ENCODE data around the gene DOCK8. TPM values are rescaled to one million over a fixed set of nuclear protein-coding genes. Genes with fewer than 3 reads are reported as not detected.

Gene DOCK8
- total RNA-seq, 4 donors from 2014 or later, result 22.7 to 49.0 (median 36.7) TPM

GRCh38 chr9:351916-352315, 137.3 kb downstream of the DOCK8 start:
- no peak for TF ChIP-seq CTCF (IDR thresholded peaks at IDR 0.05; ENCODE audit: low read depth)

GRCh38 chr9:353077-353476, 138.4 kb downstream of the DOCK8 start:
- no peak for TF ChIP-seq CTCF (IDR thresholded peaks at IDR 0.05; ENCODE audit: low read depth)

DNA sequence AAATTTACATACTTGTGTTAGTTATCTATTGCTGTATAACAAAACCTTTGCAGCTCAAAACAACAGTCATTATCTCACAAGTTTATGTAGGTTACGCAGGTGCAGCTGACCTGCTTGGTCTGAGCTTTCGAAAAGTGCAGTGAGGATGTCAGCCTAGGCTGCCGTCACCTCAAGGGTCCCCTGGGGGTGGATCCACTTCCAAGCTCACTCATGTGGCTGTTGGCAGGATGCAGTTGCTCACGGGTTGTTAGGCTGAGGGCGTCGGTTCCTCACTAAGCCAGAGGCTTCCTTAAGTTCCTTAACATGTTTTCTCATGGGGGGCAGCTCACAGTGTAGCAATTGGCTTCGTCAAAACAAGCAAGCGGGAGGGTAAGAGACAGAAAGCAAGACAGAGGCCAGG, 139.8 kb downstream of the DOCK8 start:
- TF ChIP-seq CTCF (IDR thresholded peaks at IDR 0.05; ENCODE audit: low read depth), result no peak

- no peak for TF ChIP-seq CTCF (IDR thresholded peaks at IDR 0.05; ENCODE audit: low read depth)
Observed at GRCh38 chr9:357560-357959, 142.9 kb downstream of the DOCK8 start.

GRCh38 chr9:362561-363273, 148.1 kb downstream of the DOCK8 start:
- TF ChIP-seq CTCF (IDR thresholded peaks at IDR 0.05; ENCODE audit: low read depth), result no peak

DNA sequence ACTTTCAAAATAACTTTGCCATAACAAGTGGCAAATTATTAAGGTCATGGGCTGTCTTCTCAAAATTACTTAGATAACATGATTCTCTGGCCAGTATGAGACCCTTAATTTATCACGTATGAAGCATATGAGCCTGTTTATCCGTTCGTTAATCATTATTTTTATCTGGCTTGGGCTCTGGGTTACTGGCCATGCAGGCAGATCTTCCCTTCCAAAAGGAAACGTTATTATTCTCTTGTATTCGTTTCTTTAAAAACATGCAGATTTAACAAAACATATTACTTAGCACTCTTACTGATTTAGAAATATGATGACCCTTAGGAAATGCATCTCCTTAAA, 148.6 kb downstream of the DOCK8 start:
- TF ChIP-seq CTCF (IDR thresholded peaks at IDR 0.05; ENCODE audit: low read depth), result no peak

DNA sequence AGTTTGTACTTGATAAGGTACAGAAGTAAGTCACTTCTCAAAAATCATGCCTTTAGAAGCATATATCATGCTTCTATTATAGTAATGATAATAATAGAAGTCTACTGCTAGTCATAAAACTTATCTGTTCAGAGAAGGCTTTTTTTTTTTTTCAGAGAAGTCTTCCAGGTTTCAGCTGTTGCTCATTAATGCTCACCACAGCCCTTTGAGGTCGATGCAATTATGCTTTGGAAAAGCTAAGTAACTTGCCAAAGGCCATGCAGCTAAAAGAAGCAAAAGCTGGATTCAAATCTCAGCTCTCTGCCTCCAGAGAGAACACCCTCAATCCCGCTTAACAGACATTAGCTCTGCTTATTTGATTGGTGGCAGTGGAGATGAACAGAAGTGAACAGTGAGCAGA, 150.8 kb downstream of the DOCK8 start:
- TF ChIP-seq CTCF (IDR thresholded peaks at IDR 0.05; ENCODE audit: low read depth), result no peak
